Body of pancreas (tissue), 4 donors: Measurements from ENCODE around the gene C8B.

Experiments used
- POLR2A ChIP-seq, 3 donors: fragments of 450-650 bp; IDR thresholded peaks; one replicate each; pipeline ENCODE4 v1.6.1; 2016; ENCODE audit warnings: antibody characterized with exemption in 3 of 3, mild to moderate bottlenecking in 2 of 3
- TF ChIP-seq, protein P1 (sequence below), 7 experiments: fragments of 450-650 bp in 4 of 7; fragments of 200-600 bp in 3 of 7; sonication (generic) in 3 of 7; IDR thresholded peaks; one replicate each; pipeline ENCODE4 v1.5.1; 2016 to 2019; ENCODE audit warnings: antibody characterized with exemption in 7 of 7

DNA sequence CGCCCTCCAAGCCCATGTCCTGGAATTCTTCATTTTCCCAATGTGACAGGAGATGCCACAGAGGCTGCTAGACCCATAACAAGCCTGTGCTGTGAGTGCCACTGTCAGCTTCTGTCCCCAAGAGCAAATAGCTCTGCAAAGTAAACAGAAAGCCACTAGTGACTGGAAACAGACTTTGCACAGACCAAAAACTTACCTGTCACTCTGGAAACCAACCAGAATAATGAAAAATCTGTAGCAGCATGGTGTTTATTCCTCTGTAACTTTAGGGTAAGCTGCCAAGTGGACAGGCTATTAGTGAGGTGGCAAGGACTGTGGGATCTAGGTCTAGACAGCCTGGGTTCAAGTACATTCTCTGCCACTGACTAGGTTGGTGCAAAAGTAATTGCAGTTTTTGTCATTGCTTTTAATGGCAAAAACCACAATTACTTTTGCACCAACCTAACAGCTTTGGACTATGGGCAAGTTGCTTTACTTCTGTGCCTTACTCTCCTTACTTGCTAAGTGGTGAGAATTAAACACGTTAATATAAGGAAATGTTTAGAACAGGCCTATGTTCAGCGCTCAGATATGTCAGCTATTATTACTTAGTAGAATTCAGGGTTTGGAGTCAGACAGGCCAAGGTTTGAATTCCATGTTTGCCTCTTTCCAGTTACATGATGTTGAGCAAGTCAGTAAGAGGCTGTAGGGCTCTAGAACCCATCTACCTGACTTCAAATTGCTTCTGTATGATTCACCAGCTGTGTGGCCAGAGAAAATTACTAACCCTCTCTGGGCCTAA is at the start of gene C8B:
- TF ChIP-seq, protein P1, sequence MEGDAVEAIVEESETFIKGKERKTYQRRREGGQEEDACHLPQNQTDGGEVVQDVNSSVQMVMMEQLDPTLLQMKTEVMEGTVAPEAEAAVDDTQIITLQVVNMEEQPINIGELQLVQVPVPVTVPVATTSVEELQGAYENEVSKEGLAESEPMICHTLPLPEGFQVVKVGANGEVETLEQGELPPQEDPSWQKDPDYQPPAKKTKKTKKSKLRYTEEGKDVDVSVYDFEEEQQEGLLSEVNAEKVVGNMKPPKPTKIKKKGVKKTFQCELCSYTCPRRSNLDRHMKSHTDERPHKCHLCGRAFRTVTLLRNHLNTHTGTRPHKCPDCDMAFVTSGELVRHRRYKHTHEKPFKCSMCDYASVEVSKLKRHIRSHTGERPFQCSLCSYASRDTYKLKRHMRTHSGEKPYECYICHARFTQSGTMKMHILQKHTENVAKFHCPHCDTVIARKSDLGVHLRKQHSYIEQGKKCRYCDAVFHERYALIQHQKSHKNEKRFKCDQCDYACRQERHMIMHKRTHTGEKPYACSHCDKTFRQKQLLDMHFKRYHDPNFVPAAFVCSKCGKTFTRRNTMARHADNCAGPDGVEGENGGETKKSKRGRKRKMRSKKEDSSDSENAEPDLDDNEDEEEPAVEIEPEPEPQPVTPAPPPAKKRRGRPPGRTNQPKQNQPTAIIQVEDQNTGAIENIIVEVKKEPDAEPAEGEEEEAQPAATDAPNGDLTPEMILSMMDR (IDR thresholded peaks at IDR 0.05), result no peak
- no peak for TF ChIP-seq POLR2A (IDR thresholded peaks at IDR 0.05)
